Thyroid gland (tissue), 4 donors: ENCODE results near the gene NRDE2.

Experiments
- CTCF ChIP-seq, 6 experiments: fragments of 200-600 bp in 3 of 6; fragments of 450-650 bp in 3 of 6; sonication (generic) in 3 of 6; IDR thresholded peaks; one replicate each; pipeline ENCODE4 v1.5.1; 2016 to 2019; ENCODE audit warnings: antibody characterized with exemption in 6 of 6, mild to moderate bottlenecking in 2 of 6, inconsistent platforms in 1 of 6, moderate library complexity in 1 of 6
- POLR2A ChIP-seq, 2 donors: fragments of 450-650 bp; IDR thresholded peaks; one replicate each; pipeline ENCODE4 v1.6.1; 2017; ENCODE audit warnings: antibody characterized with exemption in 2 of 2, mild to moderate bottlenecking in 2 of 2, moderate library complexity in 1 of 2

DNA sequence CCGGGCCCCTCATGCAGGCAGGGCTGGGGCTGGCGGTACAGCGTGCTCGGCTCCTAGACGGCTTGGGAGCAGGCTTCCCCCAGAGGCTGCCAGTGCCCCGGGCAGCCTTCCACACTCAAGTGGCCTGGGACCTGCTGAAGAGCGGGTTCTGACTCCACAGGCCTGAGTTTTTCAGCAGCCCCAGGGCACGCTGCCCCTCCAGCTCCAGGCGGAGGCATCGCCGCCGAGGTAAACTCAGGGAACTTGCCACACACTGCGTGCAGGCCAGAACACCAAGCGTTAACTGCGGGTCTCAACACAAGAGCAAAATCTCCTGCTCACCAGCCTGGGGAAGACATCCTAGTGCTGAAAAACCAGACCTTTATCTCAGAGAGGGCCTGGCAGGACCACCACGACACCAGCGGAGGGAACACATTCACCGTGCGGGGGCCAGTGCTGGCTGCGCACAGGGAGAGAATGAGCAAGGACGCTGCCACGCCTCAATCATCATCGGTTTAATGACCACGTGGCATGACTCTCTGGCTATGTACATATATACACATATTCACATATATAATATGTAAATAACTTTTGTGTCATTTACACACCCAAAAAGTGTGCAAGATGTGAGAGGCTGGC, 54.1 kb downstream of the NRDE2 start:
- TF ChIP-seq CTCF (IDR thresholded peaks at IDR 0.05) (no peak), POLR2A (IDR thresholded peaks at IDR 0.05) (no peak)
